HG03460 (cell line): Measurements from ENCODE around the gene PRKCH.
A peak's percentile ranks its signal among the peaks of the same experiment; 100 is the strongest.
"Not testable (repeated sequence)": the region's sequence is repeated elsewhere in the genome, so short reads cannot be mapped to it uniquely, and the experiment has no call there.

Experiments
- ATAC-seq: cut with Tn5 transposase; IDR thresholded peaks from one replicate; pipeline ENCODE4 v1.9.1; 2021; ENCODE audit not compliant: unreplicated experiment

The PRKCH gene

DNA sequence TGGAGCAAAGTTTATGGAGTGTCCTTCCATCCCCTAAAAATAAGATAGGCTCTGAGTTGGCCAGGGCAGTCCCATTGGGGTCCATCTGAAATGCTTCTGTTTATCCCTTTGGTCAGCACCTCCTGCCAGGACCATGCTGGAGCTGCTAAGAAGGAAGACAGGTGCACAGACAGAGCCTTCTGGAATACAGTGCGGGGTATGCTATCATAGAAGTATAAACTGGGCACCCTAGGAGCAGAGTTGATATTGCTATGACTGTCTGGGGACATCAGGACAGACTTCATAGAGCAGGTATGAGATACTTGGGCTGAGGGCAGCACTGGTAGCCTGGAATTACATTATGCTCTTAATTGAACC, 203.5 kb downstream of the PRKCH start:
- ATAC-seq = no peak

DNA sequence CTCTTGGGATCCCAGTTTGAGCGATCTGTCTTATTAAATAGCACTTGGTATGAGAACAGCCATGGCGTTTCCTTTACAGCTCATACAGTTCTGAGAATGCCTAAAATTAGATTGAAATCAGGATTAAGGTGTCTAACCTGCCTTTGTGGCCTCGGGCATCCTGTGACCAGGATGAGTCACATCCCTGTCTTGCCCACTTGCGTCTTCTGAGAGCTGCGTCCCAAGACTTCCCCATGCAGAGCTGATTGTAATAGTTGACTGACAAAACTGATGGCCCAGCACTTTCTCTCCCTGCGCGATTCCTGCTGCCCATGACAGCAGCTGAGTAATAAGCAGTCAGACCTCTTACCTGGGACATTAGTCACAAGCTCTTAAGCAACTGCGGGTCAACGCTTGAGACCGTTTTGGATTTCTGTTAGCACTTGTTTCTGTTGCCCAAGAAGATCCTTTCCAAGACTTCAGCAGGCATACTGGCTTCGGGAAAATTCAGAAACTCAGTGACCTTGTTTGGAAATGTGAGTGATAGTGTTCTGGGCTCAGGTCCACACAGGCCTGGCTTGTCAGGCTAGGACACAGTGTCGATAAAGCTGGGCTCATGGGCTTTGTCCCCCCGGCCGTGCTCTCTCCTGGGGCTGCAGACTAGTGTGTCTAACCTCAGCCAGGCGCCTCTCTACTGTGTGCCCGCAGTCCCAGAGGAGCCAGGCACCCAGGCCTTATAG, 204.1 kb downstream of the PRKCH start:
- ATAC-seq = peak; percentile 77

DNA sequence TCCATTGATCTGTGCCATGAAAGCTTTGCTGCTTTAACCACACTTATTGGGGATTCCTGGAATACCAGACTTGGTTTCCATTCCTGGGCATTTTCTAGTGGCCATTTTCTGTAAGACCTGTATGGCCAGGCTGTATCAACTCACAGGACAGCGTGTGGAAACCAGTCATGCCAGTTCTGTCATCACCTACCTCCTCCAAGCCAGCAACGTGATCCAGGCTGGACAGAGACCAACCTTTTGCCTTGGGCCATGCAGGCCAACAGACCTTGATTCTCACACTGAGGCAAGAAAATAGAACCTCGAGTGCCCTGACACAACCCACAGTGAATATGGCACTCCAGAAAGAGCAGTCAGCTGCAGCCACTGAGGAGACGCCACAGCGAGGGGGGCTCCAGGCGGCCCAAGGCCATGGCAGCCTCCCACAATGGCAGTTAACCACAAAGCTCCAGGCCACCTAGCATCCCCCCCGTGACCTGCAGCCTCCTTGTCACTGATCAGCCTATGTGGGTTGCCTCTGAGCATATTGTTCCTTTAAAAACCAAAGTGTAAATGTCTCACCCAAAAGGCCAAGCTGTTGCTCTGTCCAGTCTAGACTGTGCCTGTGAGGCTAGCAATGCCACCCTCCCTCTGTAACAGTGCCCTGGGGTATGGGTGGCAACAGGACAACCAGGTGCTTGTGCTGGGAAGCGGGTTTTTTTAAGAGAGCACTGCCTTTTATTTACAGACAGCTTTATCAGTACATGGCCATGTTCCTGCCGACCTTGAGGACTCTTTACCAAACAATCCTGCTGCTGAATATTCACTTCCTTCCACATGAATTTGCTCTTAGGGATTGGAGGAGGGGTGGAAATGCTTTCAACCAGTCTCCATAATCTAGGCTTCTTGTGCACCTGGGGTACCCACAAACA, 205.3 kb downstream of the PRKCH start:
- ATAC-seq = no peak

DNA sequence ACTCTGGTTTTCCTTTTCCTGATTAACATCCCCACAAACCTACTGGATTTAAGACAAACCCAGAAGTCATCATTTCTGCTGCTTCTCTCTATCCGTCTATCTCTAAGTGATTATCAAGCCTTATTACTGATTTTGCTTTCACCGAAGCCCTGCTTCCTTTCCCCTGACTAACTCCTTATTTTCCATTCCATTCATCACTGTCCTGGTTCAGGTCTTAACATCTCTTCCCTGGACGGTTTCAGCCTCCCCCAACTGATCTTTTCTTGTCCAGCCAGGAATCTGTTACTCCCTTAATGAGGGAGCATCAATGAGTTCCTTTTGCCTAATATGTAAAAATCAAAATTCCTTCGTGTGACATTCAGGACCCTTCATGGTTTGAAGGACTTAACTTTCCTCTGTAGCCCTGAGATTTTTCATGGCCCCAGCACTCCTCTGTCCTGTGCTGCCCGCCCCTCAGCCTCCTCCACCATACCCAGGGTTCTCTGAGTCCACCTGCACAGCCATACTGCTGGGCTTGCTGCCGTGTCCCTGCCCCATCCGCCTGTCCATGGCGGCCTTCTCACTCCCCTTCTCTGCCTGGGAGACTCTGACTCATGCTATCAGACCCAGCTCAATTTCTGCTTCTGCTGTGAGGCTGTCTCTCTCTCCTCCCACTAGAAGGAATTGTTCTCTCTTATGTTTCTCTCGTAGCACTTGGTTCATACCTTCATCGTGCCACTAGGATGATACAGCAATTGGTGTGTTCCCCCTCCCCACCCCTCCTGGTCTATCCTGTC, 206.1 kb downstream of the PRKCH start:
- no peak for ATAC-seq

DNA sequence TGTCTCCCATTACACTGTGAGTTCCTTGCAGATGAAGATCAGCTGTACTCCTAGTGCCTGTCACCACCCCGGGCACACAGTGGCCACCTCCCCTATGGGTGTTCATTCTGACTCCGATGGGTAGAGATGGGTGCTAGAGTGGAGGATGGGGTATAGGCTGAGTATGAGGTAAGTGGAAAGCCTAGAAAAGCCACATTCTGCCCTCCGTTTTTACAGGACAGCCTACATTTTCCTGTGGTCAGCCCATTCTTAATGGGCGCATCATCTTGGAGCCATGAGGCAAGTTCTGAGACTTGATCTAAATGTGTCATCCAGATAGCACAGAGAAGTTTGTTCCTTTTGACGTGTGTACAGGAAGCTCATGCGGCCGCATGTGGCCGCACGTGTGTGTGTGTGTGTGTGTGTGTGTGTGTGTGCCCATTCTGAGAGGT, 207.2 kb downstream of the PRKCH start:
- ATAC-seq = no peak

DNA sequence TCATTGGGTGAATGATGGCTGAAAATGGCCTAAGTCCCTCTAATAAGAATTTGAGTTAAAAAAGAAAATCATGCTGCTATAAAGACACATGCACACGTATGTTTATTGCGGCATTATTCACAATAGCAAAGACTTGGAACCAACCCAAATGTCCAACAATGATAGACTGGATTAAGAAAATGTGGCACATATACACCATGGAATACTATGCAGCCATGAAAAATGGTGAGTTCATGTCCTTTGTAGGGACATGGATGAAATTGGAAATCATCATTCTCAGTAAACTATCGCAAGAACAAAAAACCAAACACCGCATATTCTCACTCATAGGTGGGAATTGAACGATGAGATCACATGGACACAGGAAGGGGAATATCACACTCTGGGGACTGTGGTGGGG, 208.0 kb downstream of the PRKCH start:
- not testable (repeated sequence) for ATAC-seq

DNA sequence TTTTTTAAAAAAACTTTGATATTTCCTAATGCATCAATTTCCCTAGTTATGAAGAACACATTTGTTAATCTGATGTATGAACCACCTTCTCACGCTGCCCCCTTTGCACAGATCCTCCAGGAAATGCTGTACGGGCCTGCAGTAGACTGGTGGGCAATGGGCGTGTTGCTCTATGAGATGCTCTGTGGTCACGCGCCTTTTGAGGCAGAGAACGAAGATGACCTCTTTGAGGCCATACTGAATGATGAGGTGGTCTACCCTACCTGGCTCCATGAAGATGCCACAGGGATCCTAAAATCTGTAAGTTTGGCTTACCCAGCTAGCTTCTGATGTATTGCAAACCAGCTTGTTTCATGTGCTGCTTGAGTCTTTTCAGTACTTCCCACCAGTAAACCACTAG, 208.9 kb downstream of the PRKCH start:
- no peak for ATAC-seq

DNA sequence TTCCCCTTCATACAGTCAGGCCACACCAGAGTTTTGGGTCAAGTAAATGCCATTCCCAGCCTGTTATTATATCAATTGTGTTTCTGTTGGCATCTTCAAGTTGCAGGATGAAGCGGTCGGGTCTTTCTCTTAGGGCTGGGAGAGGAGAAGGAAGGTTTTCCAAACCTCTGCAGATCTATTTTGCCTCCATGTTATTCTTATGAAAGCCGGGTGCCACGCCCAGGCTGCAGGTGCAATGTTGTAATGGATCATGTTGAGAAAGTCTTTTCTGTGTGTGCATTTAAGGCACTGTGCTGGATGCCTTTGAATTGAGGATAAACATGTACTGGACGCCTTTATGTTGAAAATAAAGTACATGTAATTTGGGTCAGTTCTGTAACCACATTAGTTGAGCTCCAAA, 209.5 kb downstream of the PRKCH start:
- no peak for ATAC-seq

DNA sequence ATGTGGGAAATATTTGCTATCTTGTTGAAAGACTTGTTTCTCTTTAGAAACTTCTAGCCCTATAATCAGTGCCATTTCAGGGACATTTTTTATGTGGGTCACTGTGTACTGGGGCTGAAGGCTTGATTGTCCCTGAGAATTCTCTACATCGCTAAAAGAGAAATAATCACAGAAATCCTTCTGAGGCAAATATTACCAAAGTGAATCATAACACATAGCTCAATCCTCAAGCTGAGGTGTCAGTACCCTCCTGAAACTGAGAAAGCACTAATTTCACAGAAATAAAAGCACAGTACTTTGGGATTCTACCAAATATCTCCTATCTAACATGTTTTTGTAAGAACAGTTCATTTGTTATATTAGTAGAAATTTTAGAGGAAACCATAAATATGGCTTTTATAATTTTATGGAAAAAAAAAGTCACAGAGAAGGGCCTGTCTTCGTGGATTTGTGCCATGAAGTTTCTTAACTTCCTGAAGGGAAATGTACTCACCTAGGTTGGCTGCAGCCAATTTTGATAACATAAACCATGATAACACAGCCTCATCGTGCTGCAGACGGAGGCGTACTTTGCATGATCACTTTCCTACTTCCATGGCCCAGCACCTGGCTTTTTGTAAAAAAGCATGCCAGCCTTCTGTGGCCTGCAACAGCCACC, 210.2 kb downstream of the PRKCH start:
- ATAC-seq = no peak

DNA sequence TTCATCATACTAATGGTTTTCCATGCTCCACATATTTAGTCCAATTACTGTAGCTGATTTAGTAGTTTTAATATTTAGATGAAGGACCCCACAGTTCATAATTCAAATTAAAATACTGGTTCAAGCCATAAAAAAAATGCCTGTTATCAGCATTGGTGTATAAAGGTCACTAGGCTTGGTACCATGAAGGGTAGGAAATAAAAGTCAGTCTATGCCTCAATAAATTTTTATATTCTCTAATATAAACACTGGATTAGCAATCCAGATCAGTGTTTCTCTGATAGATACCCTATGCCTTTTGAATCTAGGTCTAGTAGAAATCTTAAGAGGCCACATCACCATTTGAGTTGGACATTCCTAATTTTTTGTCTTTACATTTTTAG, 210.7 kb downstream of the PRKCH start:
- no peak for ATAC-seq

DNA sequence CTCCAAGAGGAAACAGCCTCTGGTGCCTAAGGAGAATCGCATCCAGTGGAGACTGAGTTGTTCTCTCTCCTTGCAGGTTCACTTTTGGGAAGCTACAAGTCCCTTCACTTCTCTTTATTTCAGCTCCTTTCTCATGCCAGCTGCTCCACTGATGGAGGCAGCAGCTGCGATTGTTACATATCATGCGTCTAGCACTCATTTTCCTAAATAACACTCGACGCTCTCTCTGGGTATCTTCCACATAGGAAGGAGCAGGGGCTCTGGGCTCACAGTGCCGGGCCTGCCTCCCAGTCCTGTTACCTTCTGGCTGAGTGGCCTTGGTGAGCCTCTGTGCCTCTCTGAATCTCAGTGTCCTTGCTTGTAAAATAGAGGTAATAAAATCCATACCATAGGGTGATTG, 211.4 kb downstream of the PRKCH start:
- ATAC-seq = no peak

DNA sequence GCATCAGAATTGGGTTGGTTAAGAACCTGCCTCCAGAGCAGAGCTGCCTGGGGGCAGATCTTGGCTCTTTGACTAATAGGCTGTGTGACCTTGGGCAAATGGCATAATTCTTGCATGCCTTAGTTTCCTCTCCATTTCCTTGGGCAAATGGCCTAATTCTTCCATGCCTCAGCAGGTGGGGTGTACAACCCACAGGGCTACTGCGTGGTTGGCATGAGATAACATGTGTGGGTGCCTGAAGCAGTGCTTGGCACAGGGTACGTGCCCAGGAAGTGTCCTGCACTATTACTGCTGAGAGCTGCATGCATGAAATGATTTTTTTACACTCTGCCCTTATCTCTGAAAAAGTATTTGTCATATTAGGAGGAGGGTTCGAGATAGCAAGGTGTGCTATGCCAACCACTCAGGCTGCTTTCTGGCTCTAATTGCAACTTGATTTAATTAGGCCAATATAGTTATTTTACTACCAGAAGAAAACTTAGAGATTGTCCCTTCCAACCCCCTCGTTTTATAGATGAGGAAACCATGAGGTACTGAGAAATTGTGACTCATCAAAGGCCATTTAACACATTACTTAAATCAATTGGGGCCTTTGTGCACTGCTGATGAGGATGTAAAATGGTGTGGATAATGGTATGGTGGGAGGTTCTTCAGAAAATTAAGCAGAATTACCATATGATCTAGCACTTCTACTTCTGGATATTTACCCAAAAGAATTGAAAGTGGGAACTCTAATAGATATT, 212.3 kb downstream of the PRKCH start:
- no peak for ATAC-seq

DNA sequence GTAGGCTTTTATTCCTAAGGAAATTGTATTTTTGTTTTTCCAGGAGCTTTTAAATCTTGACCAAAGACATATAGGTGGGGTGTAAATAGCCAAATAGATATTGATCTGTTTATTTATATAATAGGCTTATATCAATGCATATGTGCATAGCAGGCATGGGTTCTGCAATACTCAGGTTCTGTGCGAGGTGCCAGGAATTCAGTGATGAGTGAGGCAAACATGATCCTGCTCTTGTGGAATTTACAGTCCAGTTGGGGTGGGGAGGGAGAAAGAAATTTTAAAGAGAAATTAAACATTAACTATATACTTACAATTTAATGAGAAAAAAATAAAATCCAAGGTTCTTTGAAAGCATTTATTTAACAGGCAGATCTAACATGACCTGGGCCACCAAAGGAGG, 213.7 kb downstream of the PRKCH start:
- ATAC-seq = no peak

DNA sequence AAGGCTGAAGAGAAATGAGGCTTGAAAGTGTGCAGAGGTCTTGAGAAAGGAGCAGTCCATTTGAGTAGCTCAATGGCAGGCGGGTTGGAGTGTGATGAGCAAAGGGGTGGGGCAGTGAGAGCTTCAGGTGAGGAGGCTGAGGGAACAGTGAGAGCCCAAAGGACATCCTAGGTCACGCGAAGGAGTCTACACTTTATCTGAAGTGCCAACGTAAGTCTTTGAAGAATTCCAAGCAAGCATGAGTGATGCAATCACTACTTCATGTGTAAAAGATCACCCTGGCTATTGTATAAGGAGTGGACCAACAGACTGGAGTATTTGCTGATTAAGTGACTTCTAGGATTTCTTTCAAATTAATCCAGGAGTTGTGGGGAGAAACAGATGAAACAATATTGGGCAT, 214.1 kb downstream of the PRKCH start:
- no peak for ATAC-seq

DNA sequence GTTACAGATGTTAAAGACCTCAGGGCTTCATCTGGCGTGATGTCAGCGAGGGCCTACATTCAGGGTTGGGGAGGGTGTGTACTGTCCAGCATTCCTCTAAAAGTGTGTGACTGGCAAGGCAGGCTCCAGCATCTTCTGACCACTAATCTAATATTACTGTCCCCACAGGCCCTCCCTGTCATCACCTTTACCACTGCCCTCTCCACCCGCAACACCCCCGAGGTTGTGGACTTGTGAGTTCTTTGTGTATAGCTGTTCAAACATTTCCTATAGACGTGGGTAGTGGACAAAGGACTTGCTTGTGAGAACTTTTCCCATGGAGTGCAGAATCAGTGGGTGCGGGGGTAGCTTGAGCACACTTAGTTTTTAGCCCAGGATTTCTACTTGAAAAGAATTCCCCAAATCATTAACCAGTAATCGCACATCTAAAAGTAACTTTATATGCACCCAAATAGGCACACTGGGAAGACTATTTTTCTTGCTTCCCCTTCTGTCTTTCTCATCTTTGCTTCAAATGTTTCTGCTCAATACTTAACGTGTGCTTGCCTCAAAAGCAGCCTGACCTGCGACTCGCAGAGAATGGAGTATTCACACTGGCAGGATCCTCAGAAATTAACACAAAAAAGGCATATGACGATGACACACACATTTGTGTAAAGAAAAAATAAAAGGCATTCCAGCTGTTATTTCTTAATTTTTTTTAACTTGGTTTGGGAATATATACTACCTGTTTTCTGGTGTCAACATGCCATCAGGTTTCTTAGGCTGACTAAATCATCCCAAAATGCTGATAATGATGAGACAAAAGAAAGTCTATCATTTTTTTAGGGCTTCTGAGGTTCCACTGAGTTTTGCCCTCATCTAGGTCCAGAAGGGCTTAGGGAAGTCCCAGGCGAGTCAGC, 215.5 kb downstream of the PRKCH start:
- ATAC-seq = no peak

DNA sequence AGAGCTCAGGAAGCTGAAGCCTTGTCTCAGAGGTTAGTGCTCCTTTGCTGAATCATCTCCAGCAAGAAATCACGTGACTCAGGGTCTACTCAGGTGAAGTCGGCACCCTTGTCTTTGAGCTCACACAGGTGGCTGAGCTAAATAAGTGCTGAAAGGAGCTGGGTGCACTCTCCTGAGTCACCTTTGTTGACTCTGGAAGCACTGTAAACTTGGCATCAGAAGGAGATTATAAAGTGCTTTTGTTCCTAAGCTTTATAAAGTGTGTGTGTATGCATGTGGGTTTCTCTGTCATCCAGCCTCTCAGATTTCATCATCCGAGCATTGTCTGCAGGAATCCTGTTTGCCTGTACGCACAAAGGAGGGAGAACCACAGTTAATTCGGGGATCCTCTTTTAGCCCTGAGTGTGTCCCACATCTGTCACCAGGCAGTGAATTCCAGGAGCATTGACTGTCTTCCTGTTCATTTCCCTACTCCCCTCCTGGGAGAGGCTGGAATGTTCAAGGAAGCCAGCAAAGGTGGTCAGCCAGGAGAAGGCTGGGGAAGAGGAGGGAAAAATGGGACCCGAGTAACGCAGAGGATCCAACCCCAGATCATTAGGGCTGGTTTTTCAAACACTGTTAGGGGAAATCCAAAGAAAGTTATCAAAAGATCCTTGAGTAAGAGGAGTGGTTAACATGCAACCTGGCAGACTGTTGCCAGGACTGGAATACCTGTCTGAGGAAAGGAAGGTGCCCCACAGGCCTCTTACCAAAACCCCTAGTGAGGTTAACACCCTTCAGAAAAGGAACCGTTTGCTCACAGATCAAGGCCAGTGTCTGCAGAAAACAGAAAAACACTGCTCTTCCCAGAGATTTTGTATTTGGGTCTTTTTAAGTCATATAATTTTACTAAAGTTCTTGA, 216.4 kb downstream of the PRKCH start:
- no peak for ATAC-seq

DNA sequence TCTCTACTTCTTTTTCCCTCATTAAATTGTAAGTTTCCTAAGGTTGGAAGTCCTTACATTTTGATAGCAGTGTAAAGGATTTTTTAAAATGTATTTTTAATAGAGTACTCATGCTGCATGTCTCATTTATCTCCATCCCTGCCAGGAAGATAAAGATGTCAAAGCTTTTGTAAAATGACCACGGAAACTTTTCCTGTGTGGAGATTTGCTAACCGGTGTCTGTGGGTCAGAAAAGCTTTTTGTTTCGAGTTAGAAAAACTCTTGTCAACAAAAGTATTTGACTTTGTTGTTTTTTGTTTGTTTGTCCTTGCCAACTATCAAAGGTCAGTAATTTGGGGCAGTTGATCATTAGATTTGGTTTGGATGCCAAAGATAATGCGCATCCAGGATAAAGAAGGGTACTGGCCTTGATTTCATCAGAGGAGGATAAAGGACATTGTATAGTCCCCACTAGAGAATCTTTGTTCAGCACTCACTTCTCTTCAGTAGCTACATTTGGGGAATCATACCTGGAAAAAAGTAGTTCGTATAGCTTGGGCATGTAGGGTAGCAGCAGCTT, 217.2 kb downstream of the PRKCH start:
- ATAC-seq = no peak

DNA sequence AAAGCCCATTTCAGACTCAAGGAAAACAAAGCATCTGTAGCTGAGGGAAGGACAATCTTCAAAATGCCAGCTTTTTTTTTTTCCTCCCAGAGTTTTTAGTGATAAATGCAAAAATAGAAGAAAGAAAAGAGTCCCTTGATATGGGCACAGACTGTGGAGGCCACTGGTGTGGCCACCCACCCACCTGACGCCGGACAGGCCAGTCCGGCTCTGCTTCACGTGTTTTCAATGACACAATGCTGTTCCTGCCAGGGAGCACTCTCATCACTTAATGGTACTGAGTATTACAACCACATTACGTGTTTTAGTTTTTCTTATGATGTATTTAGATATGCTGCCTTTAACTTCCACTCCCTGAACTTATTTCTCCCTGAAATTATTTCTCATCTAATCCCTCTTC, 218.3 kb downstream of the PRKCH start:
- ATAC-seq = no peak
